Neural cell (in vitro differentiated cells): ENCODE measurements around the gene ASCL5. TPM values are rescaled to one million over a fixed set of nuclear protein-coding genes. Genes with fewer than 3 reads are reported as not detected.

Experiments used
- H2AFZ ChIP-seq: fragments of 200-600, 300-800 bp; sonication (generic), shearing (Covaris generic); 2 replicates; pipeline ENCODE4 v1.6.0; 2014; ENCODE audit warnings: low read depth, mild to moderate bottlenecking, antibody characterized with exemption, low read length, moderate library complexity
- H3F3A ChIP-seq: fragments of 200-600 bp; shearing (Covaris generic); 2 replicates; pipeline ENCODE4 v1.6.1; 2016; ENCODE audit warnings: mild to moderate bottlenecking, moderate library complexity, mixed read lengths, antibody characterized with exemption, low read length; ENCODE audit not compliant: insufficient read depth, poor library complexity, severe bottlenecking
- H3K27ac ChIP-seq: fragments of 200-600, 300-800 bp; sonication (generic), shearing (Covaris generic); 2 replicates; pipeline ENCODE4 v1.5.1; 2014; ENCODE audit warnings: mild to moderate bottlenecking, low read length, moderate library complexity
- H3K27me3 ChIP-seq: fragments of 300-800, 200-600 bp; sonication (generic), shearing (Covaris generic); 2 replicates; pipeline ENCODE4 v1.6.0; 2014; ENCODE audit warnings: mild to moderate bottlenecking, low read depth, low read length, moderate library complexity; ENCODE audit not compliant: insufficient read depth
- H3K36me3 ChIP-seq: fragments of 300-800, 200-600 bp; sonication (generic), shearing (Covaris generic); 2 replicates; pipeline ENCODE4 v1.5.1; 2014; ENCODE audit warnings: mild to moderate bottlenecking, antibody characterized with exemption, low read length, moderate library complexity; ENCODE audit not compliant: insufficient read depth
- H3K4me2 ChIP-seq: fragments of 300-800, 200-600 bp; sonication (generic), shearing (Covaris generic); 2 replicates; pipeline ENCODE4 v1.6.0; 2014; ENCODE audit warnings: mild to moderate bottlenecking, low read length
- H3K4me3 ChIP-seq: fragments of 300-800, 200-600 bp; sonication (generic), shearing (Covaris generic); 2 replicates; pipeline ENCODE4 v1.5.1; 2014; ENCODE audit warnings: mild to moderate bottlenecking, low read length, moderate library complexity
- H3K79me2 ChIP-seq: fragments of 200-600 bp; shearing (Covaris generic); replicated peaks from 2 replicates; pipeline ENCODE4 v1.6.0; 2014; ENCODE audit warnings: mild to moderate bottlenecking, low read length, moderate library complexity; ENCODE audit not compliant: insufficient read depth
- H3K9ac ChIP-seq: fragments of 300-800, 200-600 bp; sonication (generic), shearing (Covaris generic); 2 replicates; pipeline ENCODE4 v1.6.1; 2016; ENCODE audit warnings: mild to moderate bottlenecking, low read length, mixed read lengths
- H3K9me2 ChIP-seq: fragments of 200-600 bp; shearing (Covaris generic); 2 replicates; pipeline ENCODE4 v1.6.1; 2016; ENCODE audit warnings: mild to moderate bottlenecking, low read length, mixed read lengths; ENCODE audit not compliant: insufficient read depth
- H3K9me3 ChIP-seq: fragments of 200-600, 300-800 bp; sonication (generic), shearing (Covaris generic); 2 replicates; pipeline ENCODE4 v1.6.1; 2016; ENCODE audit warnings: mild to moderate bottlenecking, mixed run types, low read length, moderate library complexity, mixed read lengths
- H4K20me1 ChIP-seq: fragments of 200-600 bp; shearing (Covaris generic); 2 replicates; pipeline ENCODE4 v1.6.1; 2016; ENCODE audit warnings: mild to moderate bottlenecking, mixed run types; ENCODE audit not compliant: insufficient read depth
- CTCF ChIP-seq: fragments of 450-650 bp; IDR thresholded peaks from 2 replicates; pipeline ENCODE4 v1.5.1; 2014; ENCODE audit warnings: antibody characterized with exemption, mild to moderate bottlenecking, moderate library complexity; ENCODE audit not compliant: poor library complexity, severe bottlenecking
- EP300 ChIP-seq: fragments of 450-650 bp; conservative IDR thresholded peaks from 2 replicates; pipeline ENCODE4 v1.6.1; 2014; ENCODE audit warnings: antibody characterized with exemption, mild to moderate bottlenecking, moderate library complexity; ENCODE audit not compliant: poor library complexity, severe bottlenecking
- EZH2 ChIP-seq: fragments of 200-600, 300-800 bp; shearing (Covaris generic), sonication (generic); IDR thresholded peaks from 2 replicates; pipeline ENCODE4 v1.6.1; 2014; ENCODE audit warnings: antibody characterized with exemption, low read length, borderline replicate concordance, mild to moderate bottlenecking; ENCODE audit not compliant: insufficient read depth, poor library complexity, severe bottlenecking
- MXI1 ChIP-seq: fragments of 450-650 bp; conservative IDR thresholded peaks from 2 replicates; pipeline ENCODE4 v1.6.1; 2014; ENCODE audit warnings: antibody characterized with exemption, mild to moderate bottlenecking; ENCODE audit not compliant: poor library complexity, severe bottlenecking
- RAD21 ChIP-seq: fragments of 450-650 bp; conservative IDR thresholded peaks from 2 replicates; pipeline ENCODE4 v1.6.1; 2014; ENCODE audit warnings: antibody characterized with exemption, mild to moderate bottlenecking, moderate library complexity
- polyA plus RNA-seq: library from polyadenylated mRNA; depleted of rRNA; stranded (reverse); fragments of >200 nt; gene quantifications from 2 replicates; pipeline ENCODE4 v1.2.3, GENCODE V29; 2014

Gene ASCL5
- polyA plus RNA-seq, 1 donor from 2014 or later = not detected

GRCh38 chr1:201131398-201131797 is 4.4 kb upstream of the ASCL5 start:
- no peaks in the 10 kb centered on the region for H3K36me3 ChIP-seq
- H2AFZ ChIP-seq = no peak overlapping the region
- no peak overlapping the region for H3K4me3 ChIP-seq
- no peak for TF ChIP-seq RAD21
- H3K79me2 ChIP-seq = no peaks in the 10 kb centered on the region
- no peaks in the 10 kb centered on the region for H3K9me3 ChIP-seq
- no peak overlapping the region for H3K4me2 ChIP-seq
- H3K27ac ChIP-seq = no peak overlapping the region
- no peaks in the 10 kb centered on the region for H4K20me1 ChIP-seq
- no peaks in the 10 kb centered on the region for H3K9me2 ChIP-seq
- no peaks in the 10 kb centered on the region for H3K27me3 ChIP-seq
- no peak overlapping the region for H3K9ac ChIP-seq
- no peaks in the 10 kb centered on the region for H3F3A ChIP-seq

- H3K36me3 ChIP-seq = no peaks in the 10 kb centered on the region
- no peak overlapping the region for H3K27ac ChIP-seq
- H3K9ac ChIP-seq = no peak overlapping the region
- no peak overlapping the region for H3K4me3 ChIP-seq
- no peak overlapping the region for H3K4me2 ChIP-seq
- H3K9me2 ChIP-seq = no peaks in the 10 kb centered on the region
- H3K79me2 ChIP-seq = no peaks in the 10 kb centered on the region
- H3F3A ChIP-seq = no peaks in the 10 kb centered on the region
- no peaks in the 10 kb centered on the region for H4K20me1 ChIP-seq
- no peak overlapping the region for H2AFZ ChIP-seq
- TF ChIP-seq CTCF (no peak), EP300 (no peak), RAD21 (no peak)
- H3K9me3 ChIP-seq = no peaks in the 10 kb centered on the region
- no peaks in the 10 kb centered on the region for H3K27me3 ChIP-seq
These were observed 2.0 kb upstream of the ASCL5 start for GRCh38 chr1:201128962-201129361.

GRCh38 chr1:201128476-201128875 is 1.5 kb upstream of the ASCL5 start:
- Histone ChIP-seq H3K27ac (no peak overlapping the region), H3K36me3 (no peaks in the 10 kb centered on the region), H4K20me1 (no peaks in the 10 kb centered on the region), H3F3A (no peaks in the 10 kb centered on the region), H3K27me3 (no peaks in the 10 kb centered on the region), H2AFZ (no peak overlapping the region), H3K9me2 (no peaks in the 10 kb centered on the region), H3K4me3 (no peak overlapping the region), H3K4me2 (no peak overlapping the region), H3K79me2 (no peaks in the 10 kb centered on the region), H3K9me3 (no peaks in the 10 kb centered on the region), H3K9ac (no peak overlapping the region)
- TF ChIP-seq MXI1 (no peak), CTCF (no peak), RAD21 (no peak), EZH2 (no peak)
